Limb (tissue), 2 donors: ENCODE measurements around the gene GNAO1.

Experiments
- DNase-seq, 2 donors: peaks; one replicate each; pipeline ENCODE4 v3.0.0-alpha.2; 2016; ENCODE audit errors: extremely low spot score in 2 of 2

GNAO1 gene

DNA sequence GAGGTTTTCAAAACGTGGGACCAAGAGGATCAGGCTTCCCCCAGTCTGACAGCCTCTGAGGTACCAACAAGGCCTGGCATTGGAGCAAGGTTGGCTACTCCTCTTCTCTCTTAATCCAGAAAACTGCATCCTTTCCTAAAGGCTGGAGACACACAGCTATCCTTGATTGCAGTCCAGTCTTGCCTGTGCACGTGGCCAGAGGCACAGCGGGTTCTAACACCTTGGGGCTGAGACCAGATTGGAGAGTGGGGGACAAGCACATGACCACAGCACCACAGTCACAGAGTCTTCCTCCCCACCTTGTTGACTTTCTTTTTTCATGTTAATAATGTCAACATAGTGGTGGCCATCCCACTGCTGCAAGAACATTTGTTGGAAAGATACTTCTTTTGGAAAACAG is 46.9 kb downstream of the GNAO1 start:
- no peak for DNase-seq

GRCh38 chr16:56241596-56241995 is 50.3 kb downstream of the GNAO1 start:
- no peak for DNase-seq

DNA sequence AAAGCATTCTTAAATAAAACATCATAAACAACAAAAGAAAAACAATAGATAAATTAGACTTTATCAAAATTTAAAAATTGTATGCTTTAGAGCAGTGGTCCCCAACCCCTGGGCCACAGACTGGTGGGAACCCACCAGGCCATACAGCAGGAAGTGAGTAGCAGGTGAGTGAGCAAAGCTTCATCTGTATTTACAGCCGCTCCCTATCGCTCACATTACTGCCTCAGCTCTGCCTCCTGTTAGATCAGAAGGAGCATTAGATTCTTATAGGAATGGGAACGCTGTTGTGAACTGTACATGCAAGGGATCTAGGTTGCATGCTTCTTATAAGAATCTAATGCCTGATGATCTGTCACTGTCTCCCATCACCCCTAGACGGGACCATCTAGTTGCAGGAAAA is 51.5 kb downstream of the GNAO1 start:
- DNase-seq = no peak

- no peak for DNase-seq
Observed at GRCh38 chr16:56244612-56245011, 53.3 kb downstream of the GNAO1 start.

GRCh38 chr16:56245197-56245596 is 53.9 kb downstream of the GNAO1 start:
- DNase-seq = no peak

- no peak for DNase-seq
Observed at GRCh38 chr16:56246051-56246817, 54.9 kb downstream of the GNAO1 start.

- DNase-seq = no peak
Observed at GRCh38 chr16:56247018-56247417, 55.7 kb downstream of the GNAO1 start.

DNA sequence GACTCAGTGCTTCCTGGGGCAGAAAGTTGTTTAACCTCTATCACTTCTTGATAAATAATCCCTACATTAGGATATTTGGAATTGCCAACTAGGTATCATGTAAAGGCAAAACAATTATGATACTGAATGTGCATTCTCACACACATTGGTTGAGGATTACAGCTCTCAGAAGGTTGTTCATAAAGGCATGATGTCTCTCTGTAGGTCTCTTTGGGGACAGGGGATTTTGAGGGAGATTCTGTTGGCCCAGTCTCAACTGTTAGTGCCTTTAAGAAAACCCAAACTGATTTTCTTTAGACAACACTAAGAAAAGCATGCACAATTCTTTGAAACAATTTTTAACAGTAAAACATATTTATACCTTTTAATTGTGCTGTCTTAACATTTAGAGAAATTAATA is 56.5 kb downstream of the GNAO1 start:
- DNase-seq = no peak

DNA sequence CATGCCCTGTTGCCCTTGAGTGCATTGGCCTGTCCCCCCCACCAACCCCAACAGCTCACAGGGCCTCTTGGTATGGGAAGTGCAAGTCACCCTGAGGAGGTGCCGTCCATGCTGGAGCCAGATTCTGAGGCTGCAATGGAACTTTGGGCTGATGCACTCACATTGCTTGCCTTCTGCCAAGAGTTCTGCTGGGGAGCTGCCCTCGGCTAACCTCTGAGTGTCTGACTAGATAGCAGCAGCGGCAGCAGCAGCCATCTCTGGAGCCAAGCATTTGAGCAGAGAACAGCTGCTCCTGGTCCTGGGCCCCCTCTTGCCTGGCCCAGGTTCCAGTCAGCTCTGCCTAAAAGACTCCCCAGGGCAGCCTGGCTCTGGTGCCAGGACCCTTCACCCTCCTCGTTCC is 61.5 kb downstream of the GNAO1 start:
- no peak for DNase-seq

GRCh38 chr16:56255904-56256303 is 64.6 kb downstream of the GNAO1 start:
- DNase-seq = no peak

GRCh38 chr16:56257239-56257638 is 66.0 kb downstream of the GNAO1 start:
- peak in 1 of 2 donors; percentile 58 for DNase-seq

DNA sequence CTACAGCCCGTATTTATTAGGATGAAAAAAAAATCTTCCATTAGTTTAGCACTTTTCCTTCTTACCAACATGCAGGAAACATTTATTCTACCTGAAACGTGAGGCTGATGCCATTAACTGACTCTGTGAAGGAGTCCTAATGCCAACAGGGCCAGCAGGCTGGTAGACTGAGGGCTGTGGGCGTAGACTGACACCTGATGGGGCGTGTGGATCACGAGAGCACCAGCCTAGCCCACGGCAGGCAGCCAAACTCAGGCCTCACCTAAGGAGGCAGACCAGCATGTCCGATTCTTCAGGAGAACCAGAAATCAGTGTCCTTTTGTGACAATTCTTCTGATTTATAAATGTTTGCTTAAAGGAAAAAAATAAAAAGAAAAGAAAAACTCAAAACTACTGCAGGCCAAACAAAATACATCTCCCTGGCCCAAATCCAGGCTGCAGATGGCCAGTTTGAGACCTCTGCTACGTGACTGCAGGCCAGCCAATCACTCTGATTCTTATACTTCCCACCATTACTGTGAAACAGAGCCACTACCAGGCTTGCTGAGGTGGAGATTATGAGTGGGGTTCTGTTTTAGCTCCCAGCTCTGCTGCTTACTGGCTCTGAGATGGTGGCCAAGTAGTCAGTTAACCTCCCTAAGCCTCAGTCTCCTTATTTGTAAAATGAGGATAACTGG is 66.5 kb downstream of the GNAO1 start:
- DNase-seq = peak in 1 of 2 donors; percentile 35

DNA sequence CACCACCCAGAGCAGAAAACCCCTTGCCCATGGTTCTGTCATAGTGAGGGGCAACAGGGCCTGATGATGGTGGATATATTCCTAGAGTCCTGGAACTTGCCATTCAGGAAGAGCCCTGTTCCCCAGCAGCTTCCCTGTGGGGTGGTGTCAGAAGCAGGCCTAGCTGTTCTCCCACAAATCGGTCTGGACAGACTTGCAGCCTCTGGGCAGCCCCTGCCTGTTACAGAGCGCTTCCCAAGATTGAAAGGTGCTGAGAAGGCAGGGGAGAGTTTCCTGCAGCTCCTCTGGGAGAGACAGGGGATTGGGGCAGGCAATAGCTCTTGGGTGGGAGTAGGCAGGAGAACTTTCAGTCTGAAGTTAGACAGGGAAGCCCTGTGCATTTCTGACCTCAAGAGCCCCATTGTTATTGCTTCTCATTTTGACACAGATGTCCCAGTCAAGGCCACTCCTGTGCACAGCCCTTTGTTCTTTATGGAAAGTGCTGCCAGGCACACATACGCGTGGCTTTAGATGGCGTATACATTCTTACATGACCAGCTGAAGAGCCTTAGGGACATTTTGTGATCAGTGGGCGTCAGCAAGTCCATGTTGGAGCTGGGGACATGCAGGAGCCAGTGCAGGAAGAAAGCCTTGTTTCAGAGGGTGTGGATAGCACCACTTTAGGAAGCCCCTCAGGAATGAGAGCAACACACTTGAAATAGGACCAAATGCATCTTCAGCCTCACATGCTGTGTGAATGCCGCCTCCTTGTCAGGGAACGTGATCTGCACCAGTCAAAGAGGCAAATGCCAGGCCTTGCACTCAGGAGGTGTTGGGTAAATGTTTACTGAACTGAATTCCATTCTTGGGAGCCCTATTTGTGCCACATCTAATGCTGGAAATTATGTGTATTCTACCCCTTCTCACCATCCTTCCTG is 67.5 kb downstream of the GNAO1 start:
- no peak for DNase-seq

GRCh38 chr16:56259425-56259779 is 68.1 kb downstream of the GNAO1 start:
- no peak for DNase-seq

GRCh38 chr16:56260378-56261160 is 69.3 kb downstream of the GNAO1 start:
- DNase-seq = no peak

DNA sequence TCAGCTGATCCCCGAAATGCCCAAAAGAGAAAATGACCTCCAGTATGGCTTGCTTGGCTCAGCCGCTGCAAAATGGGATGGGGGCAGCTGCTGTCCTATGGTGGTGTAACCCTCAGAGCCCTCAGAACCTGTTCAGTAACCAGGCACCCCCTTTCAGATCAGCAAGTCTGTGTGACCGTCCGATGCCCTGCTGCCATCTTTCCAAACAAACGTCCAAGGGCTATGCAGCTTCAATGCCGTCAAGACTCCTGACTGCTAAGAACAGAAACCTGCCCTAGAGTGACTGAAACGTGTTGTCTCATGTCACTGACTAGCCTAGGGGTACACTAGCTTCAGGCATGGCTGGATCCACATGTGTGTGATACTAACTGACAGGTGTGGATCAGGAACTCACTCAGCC is 70.4 kb downstream of the GNAO1 start:
- DNase-seq = no peak

- DNase-seq = no peak
Observed at GRCh38 chr16:56262148-56262547, 70.9 kb downstream of the GNAO1 start.

DNA sequence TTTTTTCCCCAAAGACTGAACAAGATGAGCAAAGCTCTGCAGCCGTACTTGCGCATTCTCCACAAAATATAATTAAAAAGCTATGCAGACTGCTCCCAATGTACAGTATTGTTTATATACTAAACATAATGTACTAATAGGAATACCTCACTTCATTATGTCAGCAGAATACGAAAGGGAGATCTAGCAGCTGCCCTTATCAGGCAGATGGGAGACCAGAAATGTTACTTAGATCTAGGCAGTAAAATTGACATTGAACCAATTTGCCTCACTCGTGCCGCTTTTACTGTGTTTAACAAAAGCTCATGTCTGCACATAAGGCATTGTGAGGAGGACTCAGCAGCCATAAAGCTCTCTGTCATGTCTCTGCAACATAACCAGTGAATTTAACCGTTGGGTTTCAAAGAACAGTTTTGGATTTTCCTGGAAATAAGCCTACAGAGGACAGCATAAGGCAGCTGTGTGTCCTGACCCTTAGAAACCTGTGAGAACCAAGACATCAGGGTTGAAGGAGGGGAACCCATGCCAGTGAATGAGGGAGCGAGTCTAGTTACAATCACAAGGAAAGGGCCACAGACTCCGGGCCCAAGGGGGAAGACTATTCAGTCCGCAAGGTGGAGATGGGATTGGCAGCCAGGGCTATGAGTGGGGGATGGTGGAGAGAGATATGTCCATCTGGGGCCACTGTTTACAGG is 71.4 kb downstream of the GNAO1 start:
- no peak for DNase-seq

GRCh38 chr16:56263711-56264608 is 72.7 kb downstream of the GNAO1 start:
- DNase-seq = peak in 1 of 2 donors; percentile 23

- DNase-seq = no peak
Observed at GRCh38 chr16:56264609-56264972, 73.3 kb downstream of the GNAO1 start.
